Lower leg skin (tissue), 4 donors: ENCODE data around the gene GNAS. TPM values are rescaled to one million over a fixed set of nuclear protein-coding genes. Genes with fewer than 3 reads are reported as not detected.

ENCODE experiments used
- DNase-seq, 2 donors: peaks; one replicate each; pipeline ENCODE4 v3.0.0-alpha.2; 2019; ENCODE audit warnings: low spot score in 2 of 2
- H3K4me3 ChIP-seq: fragments of 200-600 bp; sonication (generic); 2 replicates; pipeline ENCODE4 v1.5.1; 2017; ENCODE audit warnings: mild to moderate bottlenecking, low read depth; ENCODE audit not compliant: poor library complexity, severe bottlenecking
- POLR2A ChIP-seq, 2 donors: fragments of 450-650 bp; IDR thresholded peaks; one replicate each; pipeline ENCODE4 v1.6.1; 2016 to 2017; ENCODE audit warnings: antibody characterized with exemption in 2 of 2, mild to moderate bottlenecking in 1 of 2, moderate library complexity in 1 of 2
- whole genome bisulfite sequencing, 2 donors: methylation state at CpG; one replicate each; pipeline ENCODE4 v1.1.5; 2018; 5-methylcytosine and 5-hydroxymethylcytosine counted together
- intact Hi-C: fragments of 100-400 bp; cut with DNase I; formaldehyde crosslinking; loops from one replicate; pipeline ENCODE4 v1.15.0; 2023; ENCODE audit warnings: low total_unique reads
- total RNA-seq, 4 donors: library from RNA; depleted of rRNA; stranded (reverse); fragments of >200 nt; gene quantifications; one replicate each; pipeline ENCODE4 v1.1.0, GENCODE V29; 2016
- TF ChIP-seq, protein P1 (sequence below), 3 donors: fragments of 450-650 bp; IDR thresholded peaks; one replicate each; pipeline ENCODE4 v1.5.1; 2016; ENCODE audit warnings: antibody characterized with exemption in 3 of 3, mild to moderate bottlenecking in 3 of 3, moderate library complexity in 2 of 3

Gene GNAS
- total RNA-seq, 4 donors from 2014 or later: 335 to 473 (median 391) TPM

DNA sequence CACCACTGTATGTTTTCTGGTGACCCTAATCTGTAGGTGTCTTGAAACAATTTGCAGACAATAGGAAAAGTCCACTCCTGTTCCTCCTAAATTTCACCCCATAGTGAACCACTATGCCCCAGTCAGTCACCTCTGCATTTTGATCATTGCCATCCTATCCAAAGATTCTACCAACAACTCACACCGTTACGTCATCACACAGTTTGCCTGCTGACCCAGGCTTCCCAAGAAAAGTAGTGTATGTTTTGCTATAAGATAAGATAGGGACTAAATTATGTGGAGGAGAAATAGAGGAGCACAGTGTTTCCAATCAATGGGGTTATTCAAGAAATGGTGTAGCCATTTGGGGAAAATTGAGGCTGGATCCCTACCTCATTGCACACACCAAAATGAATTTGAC, 58.8 kb downstream of the GNAS start:
- TF ChIP-seq, protein P1, sequence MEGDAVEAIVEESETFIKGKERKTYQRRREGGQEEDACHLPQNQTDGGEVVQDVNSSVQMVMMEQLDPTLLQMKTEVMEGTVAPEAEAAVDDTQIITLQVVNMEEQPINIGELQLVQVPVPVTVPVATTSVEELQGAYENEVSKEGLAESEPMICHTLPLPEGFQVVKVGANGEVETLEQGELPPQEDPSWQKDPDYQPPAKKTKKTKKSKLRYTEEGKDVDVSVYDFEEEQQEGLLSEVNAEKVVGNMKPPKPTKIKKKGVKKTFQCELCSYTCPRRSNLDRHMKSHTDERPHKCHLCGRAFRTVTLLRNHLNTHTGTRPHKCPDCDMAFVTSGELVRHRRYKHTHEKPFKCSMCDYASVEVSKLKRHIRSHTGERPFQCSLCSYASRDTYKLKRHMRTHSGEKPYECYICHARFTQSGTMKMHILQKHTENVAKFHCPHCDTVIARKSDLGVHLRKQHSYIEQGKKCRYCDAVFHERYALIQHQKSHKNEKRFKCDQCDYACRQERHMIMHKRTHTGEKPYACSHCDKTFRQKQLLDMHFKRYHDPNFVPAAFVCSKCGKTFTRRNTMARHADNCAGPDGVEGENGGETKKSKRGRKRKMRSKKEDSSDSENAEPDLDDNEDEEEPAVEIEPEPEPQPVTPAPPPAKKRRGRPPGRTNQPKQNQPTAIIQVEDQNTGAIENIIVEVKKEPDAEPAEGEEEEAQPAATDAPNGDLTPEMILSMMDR (IDR thresholded peaks at IDR 0.05): no peak
- no peak for TF ChIP-seq POLR2A (IDR thresholded peaks at IDR 0.05)
- intact Hi-C loops: no loop called here
- no peak for DNase-seq
- 95 to 97% methylated on average over 2 of the region's 2 CpGs for WGBS, 2 donors
- no peak overlapping the region for H3K4me3 ChIP-seq

DNA sequence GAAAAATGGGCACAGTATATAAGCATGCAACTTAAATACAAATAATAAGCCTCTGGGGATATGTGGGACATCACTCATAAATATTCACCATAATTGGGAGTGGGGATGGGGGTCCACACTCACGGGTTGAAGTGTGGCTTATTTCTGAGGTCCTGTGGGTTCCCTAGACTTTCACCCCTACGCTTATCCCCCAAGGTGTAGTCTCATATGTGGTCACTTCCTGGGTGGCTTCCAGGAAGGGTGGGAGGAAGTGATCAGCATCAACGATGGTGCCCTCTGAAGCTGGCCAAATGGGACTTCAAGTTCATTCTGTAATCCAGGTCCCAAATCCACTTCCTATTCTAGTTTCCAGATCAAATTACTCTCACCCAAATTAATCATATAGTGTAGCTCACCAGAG, 59.5 kb downstream of the GNAS start:
- no peak for DNase-seq
- intact Hi-C loops: no loop called here
- 61 to 62% methylated on average over 3 of the region's 3 CpGs for WGBS, 2 donors
- H3K4me3 ChIP-seq: no peak overlapping the region
- TF ChIP-seq POLR2A (IDR thresholded peaks at IDR 0.05): no peak
- TF ChIP-seq, protein P1 (IDR thresholded peaks at IDR 0.05): no peak

DNA sequence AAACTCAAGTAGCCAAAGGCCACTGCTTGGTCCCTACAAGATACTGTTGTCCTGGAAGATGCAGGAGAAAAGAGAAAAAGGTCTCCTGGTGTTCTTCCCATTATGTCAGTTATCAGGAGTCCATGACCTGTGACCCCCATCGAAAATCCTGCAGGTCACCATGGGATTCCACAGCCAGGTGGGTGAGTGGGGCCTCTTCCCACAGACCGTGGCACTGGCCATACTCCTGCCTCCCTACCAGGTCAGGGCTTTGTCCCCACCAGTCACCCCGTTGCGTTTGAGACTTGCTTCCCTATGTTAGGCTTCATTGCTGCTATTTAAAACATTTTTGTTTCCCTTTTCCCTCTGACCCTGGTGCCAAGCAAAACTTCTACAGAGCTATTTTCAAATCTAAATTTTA, 60.6 kb downstream of the GNAS start:
- H3K4me3 ChIP-seq: no peak overlapping the region
- intact Hi-C loops: no loop called here
- DNase-seq: no peak
- no peak for TF ChIP-seq POLR2A (IDR thresholded peaks at IDR 0.05)
- TF ChIP-seq, protein P1 (IDR thresholded peaks at IDR 0.05): no peak
- WGBS, 2 donors: 82 to 90% methylated on average over 4 of the region's 4 CpGs

DNA sequence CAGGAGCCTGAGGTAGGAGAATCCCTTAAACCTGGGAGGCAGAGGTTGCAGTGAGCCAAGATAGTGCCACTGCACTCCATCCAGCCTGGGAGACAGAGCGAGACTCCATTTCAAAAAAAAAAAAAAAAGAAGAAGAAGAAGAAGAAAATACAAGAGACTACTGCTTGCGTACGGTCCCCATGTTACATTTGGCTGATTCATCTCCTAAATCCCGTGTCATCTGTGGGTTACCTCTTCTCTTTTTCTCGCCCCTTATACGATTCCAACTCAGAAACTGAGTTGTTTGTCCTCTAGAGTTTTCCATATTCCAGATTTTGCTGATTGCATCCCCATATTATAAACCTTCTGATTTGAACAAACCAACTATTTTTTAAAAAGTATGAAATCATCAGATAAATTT, 66.1 kb downstream of the GNAS start:
- no peak overlapping the region for H3K4me3 ChIP-seq
- WGBS, 2 donors: 86 to 89% methylated on average over 6 of the region's 6 CpGs
- TF ChIP-seq, protein P1 (IDR thresholded peaks at IDR 0.05): no peak
- TF ChIP-seq POLR2A (IDR thresholded peaks at IDR 0.05): no peak
- DNase-seq: no peak
- intact Hi-C loops: no loop called here

DNA sequence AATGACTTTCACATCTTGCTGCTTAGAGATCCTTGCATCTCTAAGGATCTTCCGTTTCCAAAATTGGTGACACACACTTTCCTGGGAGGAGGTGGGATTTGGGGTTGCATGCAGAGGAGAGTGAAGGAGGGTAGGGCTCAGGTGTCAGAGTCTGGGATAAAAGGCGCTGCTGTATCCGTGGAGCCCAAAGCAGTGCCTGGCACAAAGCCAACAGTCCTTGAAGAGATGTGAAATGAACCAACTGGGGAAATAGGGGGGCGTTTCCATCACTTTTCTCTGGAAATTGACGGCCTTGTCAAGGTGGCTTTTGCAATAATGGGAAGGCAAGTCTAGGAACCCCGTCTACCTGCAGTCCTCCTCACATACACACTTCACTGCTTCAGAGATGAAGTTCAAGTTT, 69.0 kb downstream of the GNAS start:
- DNase-seq: no peak
- 74% methylated on average over 6 of the region's 6 CpGs for WGBS, 2 donors
- TF ChIP-seq, protein P1 (IDR thresholded peaks at IDR 0.05): no peak
- TF ChIP-seq POLR2A (IDR thresholded peaks at IDR 0.05): no peak
- H3K4me3 ChIP-seq: no peak overlapping the region
- intact Hi-C loops: no loop called here

DNA sequence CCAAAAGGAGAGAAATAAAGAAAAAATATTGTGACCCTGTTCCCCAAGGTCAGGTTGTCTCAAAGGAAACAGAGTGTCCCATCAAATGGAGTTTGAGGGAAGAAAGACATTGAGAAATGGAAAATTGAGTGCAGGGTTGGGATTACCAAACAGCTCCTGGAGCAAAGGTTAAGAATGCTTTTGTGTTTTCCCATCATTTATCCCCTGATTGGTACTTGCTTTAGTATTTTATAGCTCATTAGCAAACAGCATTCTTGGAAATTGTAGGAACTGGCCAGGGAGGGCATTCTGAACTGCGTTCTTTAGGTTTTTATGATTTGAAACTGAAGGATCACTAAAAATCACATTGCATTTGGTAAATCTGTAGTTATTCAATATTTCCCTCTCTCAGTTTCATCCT, 69.5 kb downstream of the GNAS start:
- intact Hi-C loops: no loop called here
- no peak for TF ChIP-seq POLR2A (IDR thresholded peaks at IDR 0.05)
- TF ChIP-seq, protein P1 (IDR thresholded peaks at IDR 0.05): no peak
- DNase-seq: no peak
- H3K4me3 ChIP-seq: no peak overlapping the region
- whole genome bisulfite sequencing, 2 donors: 95 to 100% methylated on average over 1 of the region's 1 CpG
